UCSD-AML1 (cell line): ENCODE results near the gene TTLL6.

Source experiments
- DNase-seq: peaks from one replicate; lab custom pipeline; 2025; ENCODE audit not compliant: unreplicated experiment; lab: John Stamatoyannopoulos, UW

The TTLL6 gene

DNA sequence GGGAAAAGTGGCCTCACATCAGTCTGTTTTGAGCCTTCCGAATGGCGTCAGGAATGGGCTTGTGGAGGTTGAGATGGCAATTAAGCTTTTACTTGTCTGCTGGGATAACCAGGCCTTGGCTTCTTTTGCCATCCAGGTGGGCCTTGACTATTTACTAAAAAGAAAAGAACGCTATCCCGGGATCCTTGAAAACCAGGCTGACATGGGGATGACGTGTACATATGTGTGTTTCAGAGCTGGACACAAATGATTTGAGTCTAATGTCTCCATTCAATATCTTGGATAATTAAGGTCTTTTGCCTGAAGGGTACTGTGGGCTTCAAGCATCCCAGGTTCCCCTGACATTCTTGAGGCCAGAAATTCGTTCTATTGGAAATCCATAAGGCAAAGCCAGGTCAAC, 55.9 kb downstream of the TTLL6 start:
- DNase-seq, result no peak

DNA sequence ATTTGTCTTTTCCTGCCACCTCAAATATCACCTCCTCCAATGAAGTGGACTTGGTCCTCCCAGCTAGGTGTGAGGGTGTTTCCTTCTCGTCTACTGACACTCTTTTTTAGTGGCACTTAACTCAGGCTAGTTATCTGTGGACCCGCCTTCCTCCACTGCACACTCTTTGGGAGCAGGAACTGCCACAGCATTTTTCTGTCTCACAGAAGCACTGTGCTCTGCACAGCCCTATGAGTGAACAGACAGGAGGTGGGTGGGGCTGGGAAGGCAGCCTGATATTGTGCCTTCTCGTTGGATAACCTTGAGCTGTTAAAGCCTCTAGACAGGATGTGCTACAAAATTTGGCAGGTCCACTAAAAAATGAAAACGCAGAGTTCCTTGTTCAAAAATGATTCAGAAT, 56.6 kb downstream of the TTLL6 start:
- no peak for DNase-seq

DNA sequence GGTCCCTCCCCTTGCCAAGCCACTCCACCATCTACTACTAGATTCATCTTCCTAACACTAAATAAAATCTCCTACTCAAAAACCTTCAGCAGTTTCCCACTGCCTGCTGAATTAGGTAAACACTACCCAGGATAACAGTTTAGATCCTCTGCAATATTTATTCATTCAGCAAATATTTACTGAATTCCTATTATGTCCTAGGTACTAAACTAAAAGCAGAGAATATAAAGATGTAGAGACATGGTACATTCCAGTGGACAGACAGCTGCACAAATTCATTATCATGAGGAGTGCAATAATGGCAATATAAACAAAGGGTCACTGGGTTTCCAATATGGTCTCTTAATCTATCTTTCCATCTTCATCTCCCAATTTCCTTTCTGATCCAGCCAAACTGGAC, 57.7 kb downstream of the TTLL6 start:
- DNase-seq, result no peak

DNA sequence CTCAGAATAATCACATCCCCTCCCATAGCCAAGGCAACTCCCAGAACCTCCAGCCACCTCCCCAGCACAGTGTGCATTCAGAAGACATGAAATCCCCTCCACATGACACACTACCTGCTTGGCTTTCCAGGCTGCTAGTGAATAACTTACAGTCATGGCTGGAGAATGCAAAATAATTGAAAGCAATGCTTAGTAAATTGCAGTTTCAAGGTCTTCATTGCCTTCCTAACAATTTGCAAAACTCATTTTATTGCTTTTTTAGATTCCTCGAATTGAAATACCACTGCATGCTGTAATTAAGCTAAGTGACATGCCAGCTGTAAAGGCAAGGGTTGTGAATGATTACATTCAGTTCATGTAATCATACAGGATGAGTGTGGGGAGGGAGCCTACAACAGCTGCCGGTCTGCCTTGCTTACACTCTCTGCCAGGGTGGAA, 59.5 kb downstream of the TTLL6 start:
- DNase-seq, result no peak

DNA sequence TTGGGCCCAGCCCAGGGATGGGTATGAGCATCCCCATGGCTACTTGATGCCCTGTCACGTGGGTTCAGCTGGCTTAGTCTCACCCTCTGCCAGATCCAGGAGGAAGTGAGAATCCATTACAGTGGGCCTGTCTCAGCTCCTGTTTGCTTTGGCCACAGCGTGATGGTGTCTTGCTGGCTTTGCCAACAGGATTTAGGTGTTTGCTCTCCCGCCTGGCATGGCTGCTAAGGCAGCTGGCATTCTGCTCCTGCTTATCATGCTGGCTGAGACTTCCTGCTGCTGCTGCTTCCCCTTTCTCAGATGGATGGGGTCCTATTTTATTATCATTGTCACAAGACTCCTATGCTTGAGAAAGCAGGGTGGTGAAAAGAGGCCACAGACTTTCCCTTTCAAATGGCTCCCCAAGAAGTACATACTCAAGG, 60.2 kb downstream of the TTLL6 start:
- peak; percentile 29 for DNase-seq

DNA sequence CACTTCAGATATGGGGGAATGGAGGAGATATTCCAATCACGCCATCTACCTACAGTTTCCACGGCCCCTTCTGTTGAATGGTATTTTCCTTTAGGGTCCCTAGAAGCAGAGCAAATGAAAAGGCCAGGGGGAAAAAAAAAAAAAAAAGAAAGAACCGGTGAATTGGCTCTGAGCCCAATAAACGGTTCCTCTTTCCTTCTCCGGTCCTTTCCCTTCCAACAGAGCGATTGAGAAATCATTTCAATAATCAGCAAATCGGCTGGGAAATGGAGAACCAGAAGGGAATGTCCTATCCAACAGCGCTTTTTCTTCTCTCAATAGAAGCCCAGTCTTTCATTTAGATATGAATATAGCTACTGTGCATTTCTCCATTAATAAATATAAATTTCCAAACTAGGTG, 61.7 kb downstream of the TTLL6 start:
- no peak for DNase-seq

DNA sequence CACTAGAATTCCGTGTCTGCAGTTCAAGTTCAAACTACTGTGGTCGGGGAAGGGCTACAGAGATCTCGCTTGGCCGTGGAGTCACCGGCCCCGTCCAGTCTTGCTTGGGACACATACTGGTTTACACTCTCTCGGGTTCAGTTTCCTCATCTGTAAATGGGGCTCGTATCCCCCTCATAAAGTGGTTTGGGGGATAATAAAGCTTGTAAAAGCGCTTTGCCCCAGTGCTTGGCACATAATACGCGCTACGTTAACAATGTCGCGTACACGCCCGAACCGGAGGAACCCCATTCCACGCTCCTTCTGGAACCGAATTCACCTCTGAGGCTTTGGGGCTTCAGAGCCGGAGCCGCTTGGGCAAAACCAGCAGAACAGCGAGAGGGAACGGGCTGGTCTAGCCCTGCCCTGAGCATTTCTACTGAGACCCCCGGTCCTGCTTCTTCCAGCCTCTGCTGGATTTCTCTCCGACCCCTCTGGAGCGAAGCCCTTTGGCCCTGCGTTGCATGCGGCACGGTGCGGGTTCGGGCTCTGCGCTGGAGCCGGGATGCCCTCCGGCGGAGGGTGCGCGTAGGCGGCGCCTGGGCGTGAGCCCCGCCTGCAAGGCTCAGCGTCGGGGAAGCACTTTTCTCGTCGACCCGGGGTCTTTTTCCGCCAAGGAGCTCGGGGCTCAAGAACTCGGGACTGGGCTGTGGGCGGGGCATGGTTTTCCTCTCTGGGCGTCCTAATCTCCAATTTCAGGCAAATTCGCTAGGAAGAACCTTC, 62.3 kb downstream of the TTLL6 start:
- no peak for DNase-seq

DNA sequence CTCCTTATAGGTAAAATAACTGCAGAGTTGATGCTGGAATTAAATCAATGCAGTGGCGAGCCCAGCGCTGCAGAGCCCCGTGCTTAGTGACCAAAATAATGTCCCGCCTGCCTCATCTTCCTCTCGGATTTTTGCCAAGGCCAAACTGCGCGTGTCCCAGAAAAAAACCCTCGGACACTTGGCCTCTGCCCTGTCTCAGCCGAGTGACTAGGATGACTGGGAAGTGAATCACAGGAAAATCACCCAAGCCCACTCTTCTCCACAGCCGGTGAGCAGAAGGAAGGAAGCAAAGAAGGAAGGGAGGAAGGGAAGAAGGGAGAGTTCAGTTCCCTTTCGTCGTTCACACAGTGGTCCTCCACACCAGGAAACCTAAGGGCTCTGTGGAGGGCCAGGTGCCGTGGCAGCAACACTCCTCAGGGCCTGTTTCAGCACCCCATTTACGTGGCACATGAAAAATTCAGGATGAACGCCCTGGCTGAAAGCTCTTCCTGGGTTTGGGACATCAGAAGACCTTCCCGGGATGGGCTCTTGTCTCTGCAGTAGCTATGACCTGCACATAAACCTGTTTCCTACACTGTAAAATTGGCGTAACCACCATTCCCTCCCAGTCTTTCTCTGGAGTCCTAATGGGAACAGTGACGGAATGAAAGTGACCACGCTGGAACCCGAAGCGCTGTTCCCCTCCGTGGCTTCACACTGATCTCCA, 63.1 kb downstream of the TTLL6 start:
- no peak for DNase-seq

DNA sequence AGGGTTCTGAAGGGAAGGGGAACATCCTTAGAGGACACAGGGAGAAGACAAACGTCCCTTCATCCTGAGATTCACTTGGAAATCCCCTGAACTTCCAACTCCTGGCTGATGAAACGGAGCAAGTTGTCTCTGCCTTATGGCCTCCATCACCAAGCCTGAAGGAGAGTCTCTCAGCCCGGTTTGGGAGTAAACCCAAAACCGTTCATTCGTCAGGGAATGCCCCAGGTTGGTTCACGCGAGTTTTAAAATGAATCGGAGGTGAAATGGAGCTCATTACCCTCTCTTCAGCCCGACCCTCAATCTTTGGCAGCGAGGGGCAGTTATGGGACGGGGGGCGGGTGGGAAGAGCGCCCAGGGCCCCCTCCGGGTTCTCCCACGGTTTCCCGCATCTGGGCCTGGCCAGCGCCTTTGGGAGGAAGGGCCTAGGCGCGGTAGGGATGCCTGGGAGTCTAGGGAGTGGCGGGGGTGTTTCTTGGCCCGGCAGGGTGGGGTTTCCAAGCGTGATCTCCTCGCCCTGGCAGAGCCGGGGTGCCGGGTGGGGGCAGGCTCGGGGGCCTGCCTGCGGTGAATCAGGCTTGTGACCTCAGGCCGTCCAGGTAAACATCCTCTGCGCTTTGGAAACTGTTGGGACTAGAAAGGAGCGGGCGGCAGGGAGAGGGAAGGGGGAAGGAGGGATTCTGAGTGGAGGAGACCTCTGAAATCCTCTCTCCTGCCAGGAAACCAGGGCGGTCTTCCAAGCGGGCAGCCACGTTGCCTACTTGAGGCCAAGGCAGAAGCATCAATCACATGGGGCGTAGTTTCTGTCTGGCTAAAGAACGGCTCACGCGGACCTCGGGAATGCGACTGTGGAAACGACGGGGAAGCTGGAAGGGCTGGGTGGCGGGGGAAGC, 64.4 kb downstream of the TTLL6 start:
- DNase-seq, result no peak

DNA sequence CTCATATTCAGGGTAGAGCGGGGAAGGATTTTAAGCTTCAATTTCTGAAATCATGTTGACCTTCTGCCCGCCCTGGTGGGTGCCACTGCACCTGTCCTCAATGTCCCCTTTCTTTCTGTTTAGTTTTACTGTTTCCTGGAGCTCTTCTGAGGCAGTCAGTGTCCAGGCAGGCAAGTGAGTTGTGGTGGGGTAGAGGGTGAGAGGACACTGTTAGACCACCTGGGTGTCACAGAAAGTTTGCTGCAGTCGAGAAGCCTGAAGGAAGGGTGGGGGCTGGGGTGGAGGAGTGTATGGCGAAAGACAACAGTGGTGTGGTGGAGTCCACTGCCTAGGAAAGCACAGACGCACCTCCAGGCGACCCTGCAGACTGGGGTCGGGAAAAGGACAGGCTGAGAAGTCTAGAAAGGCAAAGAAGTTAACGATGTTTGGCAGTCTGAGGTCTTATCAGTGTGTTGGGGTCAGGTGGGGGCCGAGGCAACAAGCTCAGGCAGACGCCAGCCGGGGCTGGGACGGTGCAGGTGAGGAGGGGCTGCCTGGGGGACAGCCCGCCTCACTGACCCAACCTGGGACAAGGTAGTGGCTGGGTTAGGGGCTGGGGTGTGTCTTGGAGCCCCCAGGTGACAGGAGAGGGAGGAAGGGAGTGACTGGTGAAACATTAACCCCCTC, 65.2 kb downstream of the TTLL6 start:
- no peak for DNase-seq

DNA sequence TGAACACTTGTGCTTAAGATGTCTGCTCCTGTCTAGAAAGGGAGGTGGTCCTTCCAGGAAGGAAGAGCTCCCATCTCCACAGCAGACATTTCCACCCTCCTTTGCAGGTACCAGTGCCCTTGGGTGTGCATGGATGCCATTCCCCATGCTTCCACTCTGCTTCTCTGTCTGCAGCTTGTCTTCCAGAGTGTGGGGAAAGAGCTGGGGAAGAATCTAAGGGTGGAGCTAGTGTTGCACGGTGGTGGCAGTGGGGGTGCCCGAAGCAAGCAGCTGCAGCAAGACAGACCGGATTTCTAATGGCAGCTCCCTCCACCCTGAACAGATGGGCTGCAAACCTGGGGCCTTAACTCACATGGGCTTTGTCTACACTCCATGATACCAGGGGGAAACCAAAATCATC, 65.9 kb downstream of the TTLL6 start:
- DNase-seq, result no peak

DNA sequence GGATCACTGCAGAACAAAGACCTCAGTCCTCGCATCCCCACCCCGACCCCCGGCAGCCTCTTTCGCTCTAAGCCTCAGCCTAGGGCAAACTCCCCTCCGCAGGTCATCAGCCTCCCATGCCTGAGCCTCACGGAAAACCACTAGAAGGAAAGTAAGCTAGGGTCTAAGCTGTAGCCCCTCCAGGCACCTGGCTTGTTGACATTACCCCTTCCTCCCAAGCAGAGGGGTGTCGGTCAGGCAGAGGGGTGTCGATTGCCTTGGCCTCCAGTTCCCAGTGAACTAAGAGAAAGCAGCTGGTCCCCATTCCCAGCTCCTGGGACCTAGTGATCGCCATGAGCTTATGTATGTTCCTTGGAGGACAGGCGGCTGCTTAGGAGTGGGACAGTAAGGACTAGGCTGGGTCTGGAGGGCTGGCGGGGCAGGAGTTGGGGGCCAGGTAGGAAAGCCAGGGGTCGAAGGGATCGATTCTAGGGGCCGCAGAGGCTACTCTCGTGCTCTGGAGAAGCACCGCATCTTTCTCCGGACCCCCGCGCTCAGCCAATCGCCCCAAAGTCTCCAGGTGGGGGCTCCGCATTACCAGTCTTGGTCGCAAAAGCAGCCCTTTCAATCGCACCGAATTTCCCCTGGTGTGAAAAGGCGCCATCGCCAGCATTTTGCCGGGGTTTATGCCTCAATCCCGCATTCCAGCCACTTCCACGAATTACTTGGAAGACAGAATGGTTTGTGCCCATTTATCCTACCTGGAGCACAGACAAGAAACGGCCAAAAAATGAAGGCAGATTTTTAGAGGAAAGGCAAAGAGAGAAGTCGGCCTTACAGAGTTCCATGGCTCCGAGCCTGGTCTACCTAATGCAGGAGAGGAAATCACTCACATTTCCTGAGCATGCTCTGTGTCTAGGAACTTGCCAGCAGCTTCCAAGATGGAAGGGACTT, 67.1 kb downstream of the TTLL6 start:
- no peak for DNase-seq

DNA sequence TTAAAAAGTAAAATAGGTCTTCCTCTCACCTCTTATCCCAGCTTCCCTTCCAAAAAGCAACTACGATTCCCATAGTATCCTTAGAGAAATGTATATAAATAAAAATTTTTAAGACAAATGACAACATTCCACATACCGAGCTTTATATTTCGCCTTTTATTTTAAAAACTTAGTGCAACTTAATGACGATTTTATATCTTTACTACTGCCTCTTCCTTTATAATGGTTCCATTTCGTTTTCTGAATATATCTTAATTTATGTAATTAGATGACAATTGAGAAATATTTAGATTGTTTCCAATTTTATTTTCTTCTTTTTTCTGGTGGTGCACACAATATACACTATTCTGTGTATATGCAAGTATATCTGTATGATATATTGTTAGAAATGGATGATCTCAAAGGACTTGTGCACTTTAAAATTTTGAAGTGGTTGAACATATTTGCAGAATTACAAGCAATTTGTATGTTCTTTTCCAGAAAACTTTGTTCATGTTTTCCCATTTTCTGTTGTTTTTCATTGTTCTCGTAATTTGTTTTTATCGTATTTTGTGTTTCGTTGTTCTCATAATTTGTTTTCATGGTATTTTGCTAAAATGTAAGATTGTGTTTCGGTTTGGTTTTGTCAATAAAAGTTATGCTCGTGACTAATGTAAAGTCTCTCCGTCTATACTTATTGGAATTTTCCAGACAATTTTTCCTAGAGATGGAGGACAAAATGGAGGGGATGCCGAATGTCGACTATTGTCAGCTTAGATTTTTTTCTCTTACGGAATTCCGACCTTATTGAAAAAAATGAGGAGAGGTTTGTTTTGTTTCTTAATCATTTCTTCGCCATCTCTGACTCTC, 68.1 kb downstream of the TTLL6 start:
- no peak for DNase-seq

DNA sequence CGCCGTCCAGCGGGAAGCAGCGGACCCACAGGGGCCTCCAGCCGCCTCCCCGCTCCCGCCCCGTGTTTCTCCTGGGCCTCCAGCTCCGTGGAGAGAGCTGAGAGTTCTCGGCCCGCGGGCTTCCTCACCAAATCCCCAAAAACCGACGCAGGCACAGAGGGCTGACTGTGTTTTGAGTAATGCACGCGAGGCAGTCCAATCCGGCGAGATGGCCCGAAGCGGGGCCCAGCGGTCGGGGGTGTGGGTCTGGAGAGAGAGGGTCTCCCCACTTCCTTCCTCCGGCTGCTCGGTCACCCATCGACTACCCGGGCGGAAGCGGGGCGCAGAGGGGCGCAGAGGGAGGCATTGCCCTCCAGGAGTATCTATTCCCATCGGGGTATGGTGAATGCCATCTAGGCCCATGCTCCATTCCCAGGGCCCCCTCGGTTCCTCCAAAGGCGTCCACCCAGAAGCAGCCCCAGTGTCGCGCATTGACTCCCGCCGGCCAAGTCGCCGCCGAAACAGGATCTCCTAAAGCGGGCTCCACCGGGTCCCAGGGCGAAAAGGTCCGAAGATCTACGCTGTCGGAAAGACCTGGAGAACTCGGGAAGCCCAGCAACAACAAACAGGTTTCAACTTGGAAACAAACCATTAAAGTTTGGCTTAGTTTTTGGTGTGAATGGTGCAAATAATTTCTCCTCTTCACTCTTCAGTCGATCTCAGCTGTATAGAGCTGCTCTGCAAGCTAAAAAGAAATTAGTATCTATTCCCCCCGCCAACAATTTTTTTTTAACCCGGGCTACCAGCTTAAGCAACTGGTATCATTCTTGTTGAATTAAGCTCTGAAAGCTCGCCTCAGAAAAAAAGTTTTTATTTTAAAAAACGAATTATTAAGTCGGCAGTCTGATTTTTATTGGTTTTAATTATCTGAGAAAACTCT, 69.3 kb downstream of the TTLL6 start:
- no peak for DNase-seq

DNA sequence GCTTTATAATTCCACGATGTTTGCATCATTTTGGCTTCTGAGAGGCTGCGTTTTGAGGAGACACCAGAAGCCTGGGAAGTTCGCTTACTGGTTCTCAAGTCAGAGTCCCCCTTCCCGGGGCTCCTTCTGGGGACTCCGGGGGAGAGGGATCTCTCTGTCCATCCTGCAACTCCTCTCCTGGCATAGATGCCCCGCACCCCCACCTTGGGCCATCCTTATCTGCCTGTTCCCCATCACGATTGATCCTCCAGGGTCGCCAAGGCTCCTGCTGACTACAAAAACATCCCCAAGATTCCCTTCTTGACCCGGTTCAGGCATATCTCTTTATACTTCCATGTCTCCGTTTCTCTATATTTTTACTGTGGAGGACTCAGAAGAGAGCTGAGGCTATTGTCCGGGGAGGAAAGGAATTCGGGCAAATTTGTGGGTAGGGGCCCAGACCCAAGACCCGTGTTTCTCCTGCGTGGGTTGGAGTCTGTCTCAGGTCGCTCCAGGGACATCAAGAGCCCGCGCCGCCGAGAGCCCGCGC, 70.0 kb downstream of the TTLL6 start:
- no peak for DNase-seq

DNA sequence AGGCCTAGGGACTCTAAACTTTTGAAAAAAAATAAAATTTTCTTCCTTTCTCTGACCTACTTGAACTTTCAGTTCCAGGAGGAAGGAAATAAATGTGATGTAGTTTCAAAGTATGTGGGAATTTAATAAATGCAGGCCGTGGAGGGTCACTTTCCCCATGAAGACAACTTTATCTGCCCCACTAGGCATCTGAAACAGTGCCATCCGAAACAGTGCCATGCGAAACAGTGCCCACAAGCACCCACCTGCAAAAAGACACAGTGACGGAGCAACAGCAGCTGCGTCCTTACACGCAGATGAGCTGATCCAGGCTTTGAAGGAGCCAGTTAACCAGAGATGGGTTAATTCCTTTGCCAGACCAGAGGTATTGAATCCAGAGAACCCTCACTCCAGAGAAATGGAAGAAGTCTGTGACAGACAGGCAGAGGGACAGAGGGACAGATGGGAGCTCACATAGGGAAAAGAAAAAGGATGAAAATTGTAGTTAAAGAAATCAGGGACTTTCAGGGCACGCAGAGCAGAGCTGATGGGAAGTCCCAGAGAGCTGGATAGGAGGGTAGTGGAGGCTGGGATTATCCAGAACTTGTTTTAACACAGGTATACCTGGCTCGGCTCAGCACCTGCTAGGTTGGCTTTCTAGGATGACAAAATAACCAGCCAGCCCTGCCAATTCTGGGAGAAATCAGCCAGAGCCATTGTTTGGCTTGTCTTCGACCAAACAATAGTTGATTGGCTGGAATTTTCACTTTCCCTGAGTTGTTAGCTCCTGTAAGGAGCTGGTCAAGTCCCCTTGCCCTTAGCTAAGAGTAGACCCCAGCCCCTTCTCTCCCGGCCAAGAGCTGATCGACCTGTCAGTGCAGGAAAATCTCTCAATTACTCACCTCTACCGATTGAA, 71.4 kb downstream of the TTLL6 start:
- DNase-seq, result no peak

DNA sequence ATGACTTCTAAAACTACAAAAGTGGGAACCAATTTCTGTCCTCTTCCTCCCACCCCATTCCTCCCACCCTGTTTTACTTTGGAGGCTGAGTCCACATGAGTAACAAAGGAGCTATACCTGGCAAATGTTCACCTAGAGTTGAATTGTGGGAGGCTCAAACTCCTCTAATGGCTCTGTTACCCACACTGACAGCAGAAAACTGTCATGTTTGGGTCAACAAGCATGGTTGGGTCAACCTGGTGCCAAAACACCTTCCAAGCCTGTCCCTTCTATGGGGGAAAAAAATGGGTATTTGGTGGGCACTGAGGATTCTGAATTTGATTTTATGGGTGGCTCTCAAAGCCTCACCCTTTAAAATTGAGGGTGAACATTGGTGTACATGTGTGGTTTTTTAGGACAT, 76.5 kb downstream of the TTLL6 start:
- DNase-seq, result no peak
